ENCODE measurements around the gene GTF3A.
"Not testable (repeated sequence)": the region's sequence is repeated elsewhere in the genome, so short reads cannot be mapped to it uniquely, and the experiment has no call there.

The GTF3A gene

GRCh38 chr13:27424246-27425157, at the start of gene GTF3A:
TSS of gene GTF3A (plus strand) at chr13:27424619.
- DNase-seq, result peak; percentile 24

GRCh38 chr13:27374650-27375049, 49.8 kb upstream of the GTF3A start:
- peak; percentile 35 for DNase-seq

GRCh38 chr13:27375686-27376326, 48.6 kb upstream of the GTF3A start:
- no peak for DNase-seq

- DNase-seq, result no peak
Measured at GRCh38 chr13:27379126-27379525, 45.3 kb upstream of the GTF3A start.

GRCh38 chr13:27379694-27380641, 44.5 kb upstream of the GTF3A start:
- DNase-seq, result peak; percentile 57

- no peak for DNase-seq
Measured at GRCh38 chr13:27381601-27382000, 42.8 kb upstream of the GTF3A start.

- DNase-seq, result no peak
Measured at GRCh38 chr13:27383104-27383921, 41.1 kb upstream of the GTF3A start.

GRCh38 chr13:27384285-27384684, 40.1 kb upstream of the GTF3A start:
- DNase-seq, result no peak

GRCh38 chr13:27388241-27388640, 36.2 kb upstream of the GTF3A start:
- DNase-seq, result no peak

- no peak for DNase-seq
Measured at GRCh38 chr13:27389891-27390290, 34.5 kb upstream of the GTF3A start.

- DNase-seq, result no peak
Measured at GRCh38 chr13:27391471-27391870, 32.9 kb upstream of the GTF3A start.

- no peak for DNase-seq
Measured at GRCh38 chr13:27393101-27393500, 31.3 kb upstream of the GTF3A start.

- DNase-seq, result no peak
Measured at GRCh38 chr13:27395007-27395510, 29.4 kb upstream of the GTF3A start.

- no peak for DNase-seq
Measured at GRCh38 chr13:27396252-27396846, 28.1 kb upstream of the GTF3A start.

- no peak for DNase-seq
Measured at GRCh38 chr13:27398360-27398759, 26.1 kb upstream of the GTF3A start.

- not testable (repeated sequence) for DNase-seq
Measured at GRCh38 chr13:27400405-27400804, 24.0 kb upstream of the GTF3A start.

- DNase-seq, result no peak
Measured at GRCh38 chr13:27401210-27401609, 23.2 kb upstream of the GTF3A start.

- no peak for DNase-seq
Measured at GRCh38 chr13:27403203-27403678, 21.2 kb upstream of the GTF3A start.

- DNase-seq, result peak; percentile 7
Measured at GRCh38 chr13:27403727-27404385, 20.6 kb upstream of the GTF3A start.

GRCh38 chr13:27404680-27405079, 19.7 kb upstream of the GTF3A start:
- peak; percentile 69 for DNase-seq
